Osteocyte (in vitro differentiated cells): ENCODE measurements around the gene CAB39L. TPM values are rescaled to one million over a fixed set of nuclear protein-coding genes. Genes with fewer than 3 reads are reported as not detected.
"Not testable (repeated sequence)": the region's sequence is repeated elsewhere in the genome, so short reads cannot be mapped to it uniquely, and the experiment has no call there.

ENCODE experiments used
- DNase-seq: peaks from one replicate; pipeline ENCODE4 v3.0.0; 2021; ENCODE audit warnings: mixed read lengths; ENCODE audit not compliant: unreplicated experiment; ENCODE audit errors: extremely low spot score
- H3K27ac Mint-ChIP-seq: one replicate; pipeline ENCODE4 v1.8.0; 2021; ENCODE audit warnings: mild to moderate bottlenecking, mixed read lengths; ENCODE audit not compliant: unreplicated experiment
- H3K27me3 Mint-ChIP-seq: one replicate; pipeline ENCODE4 v1.8.0; 2021; ENCODE audit warnings: mixed read lengths; ENCODE audit not compliant: unreplicated experiment
- H3K36me3 Mint-ChIP-seq: one replicate; pipeline ENCODE4 v1.8.0; 2021; ENCODE audit warnings: mixed read lengths; ENCODE audit not compliant: unreplicated experiment
- H3K4me1 Mint-ChIP-seq: one replicate; pipeline ENCODE4 v1.8.0; 2021; ENCODE audit warnings: mixed read lengths; ENCODE audit not compliant: unreplicated experiment
- H3K4me3 Mint-ChIP-seq: one replicate; pipeline ENCODE4 v1.8.0; 2021; ENCODE audit warnings: mild to moderate bottlenecking, moderate library complexity, mixed read lengths; ENCODE audit not compliant: unreplicated experiment
- H3K9me3 Mint-ChIP-seq: one replicate; pipeline ENCODE4 v1.8.0; 2021; ENCODE audit warnings: mixed read lengths; ENCODE audit not compliant: unreplicated experiment
- total RNA-seq: library from RNA; stranded (reverse); gene quantifications from 2 replicates; pipeline ENCODE4 v1.2.1, GENCODE V29; 2021
- TF ChIP-seq, protein P1 (sequence below): fragments of 200-600 bp; sonication (generic); IDR thresholded peaks from 2 replicates; pipeline ENCODE4 v1.5.0; 2021; ENCODE audit warnings: antibody characterized with exemption, mild to moderate bottlenecking, moderate library complexity

Gene CAB39L
- total RNA-seq, 1 donor from 2014 or later = 8.3 TPM

DNA sequence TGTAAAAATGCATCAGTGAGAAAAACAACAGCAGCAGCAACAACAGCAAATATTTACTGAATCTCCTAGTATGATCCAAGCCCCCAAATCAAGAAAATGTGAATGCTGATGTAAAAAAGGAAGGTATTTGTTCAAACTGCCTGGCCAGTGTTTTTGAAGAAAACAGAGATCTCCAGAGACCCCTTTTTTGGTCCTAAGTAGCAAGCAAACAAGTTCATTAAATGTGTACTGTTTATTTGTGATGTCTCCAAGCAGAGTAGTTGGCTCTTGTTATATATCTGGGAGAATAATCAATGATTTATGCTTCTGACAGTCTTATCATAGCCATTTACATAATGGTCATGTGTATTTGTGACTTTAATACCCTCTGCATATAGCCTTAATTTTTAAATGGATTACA, 145.4 kb downstream of the CAB39L start:
- H3K27me3 Mint-ChIP-seq = no peaks in the 10 kb centered on the region
- no peaks in the 10 kb centered on the region for H3K9me3 Mint-ChIP-seq
- no peaks in the 10 kb centered on the region for H3K36me3 Mint-ChIP-seq
- no peak overlapping the region for H3K27ac Mint-ChIP-seq
- DNase-seq = no peak
- H3K4me1 Mint-ChIP-seq = peaks cover 7% of the 10 kb centered on the region
- TF ChIP-seq, protein P1, sequence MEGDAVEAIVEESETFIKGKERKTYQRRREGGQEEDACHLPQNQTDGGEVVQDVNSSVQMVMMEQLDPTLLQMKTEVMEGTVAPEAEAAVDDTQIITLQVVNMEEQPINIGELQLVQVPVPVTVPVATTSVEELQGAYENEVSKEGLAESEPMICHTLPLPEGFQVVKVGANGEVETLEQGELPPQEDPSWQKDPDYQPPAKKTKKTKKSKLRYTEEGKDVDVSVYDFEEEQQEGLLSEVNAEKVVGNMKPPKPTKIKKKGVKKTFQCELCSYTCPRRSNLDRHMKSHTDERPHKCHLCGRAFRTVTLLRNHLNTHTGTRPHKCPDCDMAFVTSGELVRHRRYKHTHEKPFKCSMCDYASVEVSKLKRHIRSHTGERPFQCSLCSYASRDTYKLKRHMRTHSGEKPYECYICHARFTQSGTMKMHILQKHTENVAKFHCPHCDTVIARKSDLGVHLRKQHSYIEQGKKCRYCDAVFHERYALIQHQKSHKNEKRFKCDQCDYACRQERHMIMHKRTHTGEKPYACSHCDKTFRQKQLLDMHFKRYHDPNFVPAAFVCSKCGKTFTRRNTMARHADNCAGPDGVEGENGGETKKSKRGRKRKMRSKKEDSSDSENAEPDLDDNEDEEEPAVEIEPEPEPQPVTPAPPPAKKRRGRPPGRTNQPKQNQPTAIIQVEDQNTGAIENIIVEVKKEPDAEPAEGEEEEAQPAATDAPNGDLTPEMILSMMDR = no peak
- no peak overlapping the region for H3K4me3 Mint-ChIP-seq

DNA sequence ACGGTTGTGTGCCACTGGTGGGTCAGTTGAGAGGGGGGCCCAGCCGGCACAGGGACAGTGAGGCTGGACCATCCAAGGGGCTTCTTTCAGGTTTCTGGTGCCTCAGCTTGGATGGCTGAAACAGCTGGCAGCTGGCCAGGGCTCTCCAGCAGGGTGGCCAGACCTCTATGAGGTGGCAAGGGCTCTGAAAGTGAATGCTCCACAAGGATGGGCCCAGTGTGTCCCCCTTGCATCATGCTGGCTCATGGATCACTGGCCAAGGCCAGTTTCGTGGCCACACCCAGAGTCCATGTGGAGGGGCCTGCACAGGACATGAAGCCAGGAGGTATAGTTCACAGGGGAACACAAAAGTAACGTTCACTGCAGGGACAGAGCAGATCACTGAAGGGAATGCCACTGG, 146.5 kb downstream of the CAB39L start:
- TF ChIP-seq, protein P1 = no peak
- no peak overlapping the region for H3K27ac Mint-ChIP-seq
- H3K9me3 Mint-ChIP-seq = no peaks in the 10 kb centered on the region
- peak; percentile 76 for DNase-seq
- peaks cover 8% of the 10 kb centered on the region for H3K4me1 Mint-ChIP-seq
- no peaks in the 10 kb centered on the region for H3K36me3 Mint-ChIP-seq
- no peaks in the 10 kb centered on the region for H3K27me3 Mint-ChIP-seq
- H3K4me3 Mint-ChIP-seq = no peak overlapping the region

DNA sequence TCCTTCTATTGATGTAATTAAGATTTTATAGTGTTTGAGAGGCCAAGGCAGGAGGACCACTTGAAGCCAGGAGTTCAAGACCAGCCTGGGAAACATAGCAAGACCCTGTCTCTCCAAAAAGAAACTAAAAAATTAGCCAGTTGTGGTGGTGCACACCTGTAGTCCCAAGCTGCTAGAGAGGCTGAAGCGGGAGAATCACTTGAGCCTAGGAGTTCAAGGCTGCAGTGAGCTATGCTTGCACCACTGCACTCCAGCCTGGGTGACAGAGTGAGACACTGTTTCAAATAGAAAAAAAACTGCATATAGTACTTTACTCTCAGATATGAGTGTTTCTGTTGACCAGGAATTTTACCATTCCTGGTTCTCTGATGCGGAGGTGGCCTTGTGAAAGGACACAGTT, 147.2 kb downstream of the CAB39L start:
- no peak overlapping the region for H3K27ac Mint-ChIP-seq
- TF ChIP-seq, protein P1 = no peak
- no peaks in the 10 kb centered on the region for H3K27me3 Mint-ChIP-seq
- DNase-seq = no peak
- H3K4me1 Mint-ChIP-seq = peaks cover 7% of the 10 kb centered on the region
- no peaks in the 10 kb centered on the region for H3K36me3 Mint-ChIP-seq
- no peak overlapping the region for H3K4me3 Mint-ChIP-seq
- no peaks in the 10 kb centered on the region for H3K9me3 Mint-ChIP-seq

DNA sequence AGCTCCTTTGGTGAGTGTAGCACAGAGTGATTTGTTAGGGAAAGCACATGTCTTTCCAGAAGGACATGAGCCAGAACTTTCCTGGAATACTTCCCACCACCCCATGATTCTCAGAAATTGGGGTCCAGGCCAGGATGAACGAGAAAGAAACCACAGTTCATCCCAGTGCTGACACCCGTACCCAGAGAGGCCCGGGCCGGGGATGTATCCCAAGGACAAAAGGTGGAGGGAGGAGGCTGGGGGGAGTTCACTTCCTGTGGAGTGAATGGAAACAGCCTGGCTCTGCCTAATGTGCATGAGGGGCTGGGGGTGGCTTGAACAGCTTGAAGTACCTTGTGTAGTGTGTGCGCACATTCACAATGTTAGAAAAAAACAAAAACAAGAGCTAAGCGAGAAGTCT, 148.6 kb downstream of the CAB39L start:
- Mint-ChIP-seq H3K36me3 (no peaks in the 10 kb centered on the region), H3K27me3 (no peaks in the 10 kb centered on the region), H3K4me3 (no peak overlapping the region), H3K9me3 (no peaks in the 10 kb centered on the region), H3K4me1 (peaks cover 4% of the 10 kb centered on the region), H3K27ac (no peak overlapping the region)
- TF ChIP-seq, protein P1 = no peak
- DNase-seq = no peak

DNA sequence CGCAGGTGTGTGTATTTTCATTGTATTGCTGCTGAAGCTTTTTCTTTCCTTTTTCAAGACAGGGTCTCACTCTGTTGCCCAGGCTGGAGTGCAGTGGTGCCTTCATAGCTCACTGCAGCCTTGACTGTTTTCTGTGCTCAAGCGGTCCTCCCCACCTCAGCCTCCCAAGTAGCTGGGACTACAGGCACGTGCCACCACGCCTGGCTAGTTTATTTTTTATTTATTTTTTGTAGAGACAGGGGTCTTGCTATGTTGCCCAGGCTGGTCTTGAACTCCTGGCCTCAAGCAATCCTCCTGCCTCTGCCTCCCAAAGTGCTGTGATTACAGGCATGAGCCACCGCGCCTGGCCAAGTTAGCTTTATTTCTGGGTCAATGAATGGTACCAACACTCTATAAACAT, 149.1 kb downstream of the CAB39L start:
- not testable (repeated sequence) for H3K9me3 Mint-ChIP-seq, H3K4me1 Mint-ChIP-seq, H3K4me3 Mint-ChIP-seq

More for the DNA sequence above, 149.1 kb downstream of the CAB39L start:
- H3K36me3 Mint-ChIP-seq, DNase-seq, H3K27me3 Mint-ChIP-seq, H3K27ac Mint-ChIP-seq: not testable (repeated sequence)
